ENCODE data around the gene PAPPA2. TPM values are rescaled to one million over a fixed set of nuclear protein-coding genes. Genes with fewer than 3 reads are reported as not detected.

PAPPA2 gene
- total RNA-seq, 6 donors from 2014 or later, result under 0.01 to 2.4 (median 0.45) TPM

- no peak for DNase-seq
- no peak for ATAC-seq (ENCODE audit: low FRiP score in 2 of 2)
- Histone ChIP-seq H3K9me3 (peaks cover 0 to 4% (median 0%) of the 10 kb centered on the region in 4 donors), H3K4me1 (no peaks in the 10 kb centered on the region), H3K36me3 (no peaks in the 10 kb centered on the region), H3K27me3 (no peaks in the 10 kb centered on the region), H3K27ac (no peak overlapping the region), H3K4me3 (no peak overlapping the region)
- TF ChIP-seq EP300 (IDR thresholded peaks at IDR 0.05) (no peak), POLR2A (IDR thresholded peaks at IDR 0.05) (no peak), POLR2AphosphoS5 (IDR thresholded peaks at IDR 0.05) (no peak)
- TF ChIP-seq, protein P1, sequence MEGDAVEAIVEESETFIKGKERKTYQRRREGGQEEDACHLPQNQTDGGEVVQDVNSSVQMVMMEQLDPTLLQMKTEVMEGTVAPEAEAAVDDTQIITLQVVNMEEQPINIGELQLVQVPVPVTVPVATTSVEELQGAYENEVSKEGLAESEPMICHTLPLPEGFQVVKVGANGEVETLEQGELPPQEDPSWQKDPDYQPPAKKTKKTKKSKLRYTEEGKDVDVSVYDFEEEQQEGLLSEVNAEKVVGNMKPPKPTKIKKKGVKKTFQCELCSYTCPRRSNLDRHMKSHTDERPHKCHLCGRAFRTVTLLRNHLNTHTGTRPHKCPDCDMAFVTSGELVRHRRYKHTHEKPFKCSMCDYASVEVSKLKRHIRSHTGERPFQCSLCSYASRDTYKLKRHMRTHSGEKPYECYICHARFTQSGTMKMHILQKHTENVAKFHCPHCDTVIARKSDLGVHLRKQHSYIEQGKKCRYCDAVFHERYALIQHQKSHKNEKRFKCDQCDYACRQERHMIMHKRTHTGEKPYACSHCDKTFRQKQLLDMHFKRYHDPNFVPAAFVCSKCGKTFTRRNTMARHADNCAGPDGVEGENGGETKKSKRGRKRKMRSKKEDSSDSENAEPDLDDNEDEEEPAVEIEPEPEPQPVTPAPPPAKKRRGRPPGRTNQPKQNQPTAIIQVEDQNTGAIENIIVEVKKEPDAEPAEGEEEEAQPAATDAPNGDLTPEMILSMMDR (IDR thresholded peaks at IDR 0.05), result no peak
- 70 to 77% methylated on average over 8 of the region's 8 CpGs for WGBS, 2 donors
These were observed 6.2 kb upstream of the PAPPA2 start for GRCh38 chr1:176456795-176457194.

DNA sequence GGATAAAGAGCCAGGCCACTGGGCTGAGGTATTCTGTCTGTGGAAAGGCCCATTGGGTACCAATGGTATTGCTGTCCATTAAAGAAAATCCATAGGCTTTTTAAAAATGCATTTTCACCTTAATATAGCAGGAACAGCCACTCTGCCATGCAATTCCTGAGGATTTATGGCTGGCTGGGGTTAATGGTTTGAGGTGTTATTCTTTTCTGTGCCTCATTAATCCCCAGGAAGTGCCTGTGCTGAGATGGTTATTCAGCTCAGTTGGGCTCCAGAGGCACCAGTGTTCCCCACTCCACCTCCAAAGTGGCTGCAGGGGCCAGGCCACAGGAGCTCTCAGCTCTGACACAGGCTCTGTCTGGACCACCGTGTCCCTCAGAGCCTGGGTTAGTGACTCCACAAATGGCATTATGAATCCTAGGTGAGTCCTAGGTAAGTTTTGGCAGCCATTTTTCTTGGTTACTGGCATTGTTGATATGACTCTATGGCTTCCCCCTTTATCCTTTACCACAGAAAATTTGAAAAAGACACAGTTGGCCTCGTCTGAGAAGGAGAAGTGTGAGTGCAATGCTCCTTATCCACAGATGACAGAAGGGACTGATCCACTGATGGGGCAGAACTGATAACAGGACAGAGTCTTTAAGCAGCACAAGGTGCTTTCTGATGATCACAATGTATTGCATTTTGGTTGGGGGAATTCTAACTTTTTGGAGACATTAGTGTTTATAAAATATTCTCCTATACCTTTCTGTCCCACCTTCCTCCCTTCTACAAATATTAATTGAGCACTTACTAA is 2.2 kb upstream of the PAPPA2 start:
- Histone ChIP-seq H3K4me3 (no peak overlapping the region), H3K36me3 (no peaks in the 10 kb centered on the region), H3K27ac (no peak overlapping the region), H3K9me3 (peaks cover 0 to 4% (median 0%) of the 10 kb centered on the region in 4 donors), H3K4me1 (no peaks in the 10 kb centered on the region), H3K27me3 (no peaks in the 10 kb centered on the region)
- TF ChIP-seq POLR2AphosphoS5 (IDR thresholded peaks at IDR 0.05), result no peak
- TF ChIP-seq POLR2A (IDR thresholded peaks at IDR 0.05), result no peak
- no peak for TF ChIP-seq EP300 (IDR thresholded peaks at IDR 0.05)
- TF ChIP-seq, protein P1 (IDR thresholded peaks at IDR 0.05), result no peak
- DNase-seq, result no peak
- ATAC-seq (ENCODE audit: low FRiP score in 2 of 2), result no peak
- WGBS, 2 donors, result 61 to 63% methylated on average over 2 of the region's 2 CpGs

DNA sequence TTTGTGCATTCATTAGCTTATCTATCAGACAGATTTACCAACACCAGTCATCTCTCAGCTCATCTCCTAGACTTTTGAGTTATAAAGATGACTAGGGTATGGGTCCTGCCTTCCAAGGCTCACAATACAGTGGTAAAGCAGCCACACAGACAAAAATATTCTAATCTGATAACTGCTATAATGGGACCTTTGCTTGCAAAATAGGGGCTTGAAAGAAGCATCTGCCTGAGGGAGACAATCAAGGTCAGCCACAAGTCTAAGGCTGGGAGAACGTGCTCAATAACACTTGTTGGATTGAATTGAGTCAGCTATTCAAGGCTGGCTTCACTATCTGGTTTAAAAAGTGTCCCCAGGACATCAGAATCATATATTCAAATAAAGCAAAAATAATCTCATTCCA is 1.4 kb upstream of the PAPPA2 start:
- no peaks in the 10 kb centered on the region for H3K27me3 ChIP-seq
- peaks cover 0 to 4% (median 0%) of the 10 kb centered on the region in 4 donors for H3K9me3 ChIP-seq
- no peak for ATAC-seq (ENCODE audit: low FRiP score in 2 of 2)
- DNase-seq, result no peak
- 79 to 87% methylated on average over 1 of the region's 1 CpG for WGBS, 2 donors
- H3K36me3 ChIP-seq, result no peaks in the 10 kb centered on the region
- TF ChIP-seq EP300 (IDR thresholded peaks at IDR 0.05), result no peak
- TF ChIP-seq POLR2A (IDR thresholded peaks at IDR 0.05), result no peak
- TF ChIP-seq POLR2AphosphoS5 (IDR thresholded peaks at IDR 0.05), result no peak
- TF ChIP-seq, protein P1 (IDR thresholded peaks at IDR 0.05), result no peak
- no peak overlapping the region for H3K4me3 ChIP-seq
- H3K27ac ChIP-seq, result no peak overlapping the region
- no peaks in the 10 kb centered on the region for H3K4me1 ChIP-seq

DNA sequence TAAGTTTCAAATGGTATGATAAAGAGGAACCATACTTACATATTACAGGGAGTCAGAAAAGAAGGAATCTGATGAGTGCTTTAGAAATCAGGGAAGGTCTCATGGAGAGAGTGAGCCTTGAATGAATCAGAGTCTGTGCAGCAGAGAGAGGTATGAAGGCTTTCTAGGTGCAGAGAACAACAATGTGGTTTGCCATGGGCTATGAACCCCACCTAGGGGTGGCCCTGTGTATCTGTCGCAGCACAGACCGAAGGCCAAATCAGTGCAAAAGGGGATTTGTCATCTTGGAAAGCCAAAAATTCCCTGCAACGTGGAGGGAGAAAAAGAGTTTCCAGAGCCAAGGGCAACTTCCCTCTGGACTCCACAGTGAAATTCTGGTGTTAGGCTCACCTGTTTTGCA is 3.5 kb downstream of the PAPPA2 start:
- H3K9me3 ChIP-seq, result no peaks in the 10 kb centered on the region
- DNase-seq (no peak), ATAC-seq (ENCODE audit: low FRiP score in 2 of 2) (no peak)
- H3K4me3 ChIP-seq, result no peak overlapping the region
- H3K27ac ChIP-seq, result no peak overlapping the region
- H3K36me3 ChIP-seq, result no peaks in the 10 kb centered on the region
- H3K27me3 ChIP-seq, result no peaks in the 10 kb centered on the region
- WGBS, 2 donors, result 47 to 49% methylated on average over 3 of the region's 3 CpGs
- TF ChIP-seq EP300 (IDR thresholded peaks at IDR 0.05), result no peak
- no peak for TF ChIP-seq POLR2AphosphoS5 (IDR thresholded peaks at IDR 0.05)
- TF ChIP-seq, protein P1 (IDR thresholded peaks at IDR 0.05), result no peak
- no peak for TF ChIP-seq POLR2A (IDR thresholded peaks at IDR 0.05)
- no peaks in the 10 kb centered on the region for H3K4me1 ChIP-seq
